ENCODE data around the gene SHB.

- TF ChIP-seq, protein P1, sequence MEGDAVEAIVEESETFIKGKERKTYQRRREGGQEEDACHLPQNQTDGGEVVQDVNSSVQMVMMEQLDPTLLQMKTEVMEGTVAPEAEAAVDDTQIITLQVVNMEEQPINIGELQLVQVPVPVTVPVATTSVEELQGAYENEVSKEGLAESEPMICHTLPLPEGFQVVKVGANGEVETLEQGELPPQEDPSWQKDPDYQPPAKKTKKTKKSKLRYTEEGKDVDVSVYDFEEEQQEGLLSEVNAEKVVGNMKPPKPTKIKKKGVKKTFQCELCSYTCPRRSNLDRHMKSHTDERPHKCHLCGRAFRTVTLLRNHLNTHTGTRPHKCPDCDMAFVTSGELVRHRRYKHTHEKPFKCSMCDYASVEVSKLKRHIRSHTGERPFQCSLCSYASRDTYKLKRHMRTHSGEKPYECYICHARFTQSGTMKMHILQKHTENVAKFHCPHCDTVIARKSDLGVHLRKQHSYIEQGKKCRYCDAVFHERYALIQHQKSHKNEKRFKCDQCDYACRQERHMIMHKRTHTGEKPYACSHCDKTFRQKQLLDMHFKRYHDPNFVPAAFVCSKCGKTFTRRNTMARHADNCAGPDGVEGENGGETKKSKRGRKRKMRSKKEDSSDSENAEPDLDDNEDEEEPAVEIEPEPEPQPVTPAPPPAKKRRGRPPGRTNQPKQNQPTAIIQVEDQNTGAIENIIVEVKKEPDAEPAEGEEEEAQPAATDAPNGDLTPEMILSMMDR (IDR thresholded peaks at IDR 0.05) = no peak
- TF ChIP-seq POLR2A (IDR thresholded peaks at IDR 0.05) = no peak
- no peak for TF ChIP-seq POLR2AphosphoS5 (IDR thresholded peaks at IDR 0.05)
- no peak for TF ChIP-seq EP300 (IDR thresholded peaks at IDR 0.05)
Measured at GRCh38 chr9:37978983-37979382, 90.0 kb downstream of the SHB start.
